Activated CD4-positive, alpha-beta T cell treated with anti-CD3 and anti-CD28 coated beads for 36 hours (primary cell): ENCODE results near the gene PRSS12. TPM values are rescaled to one million over a fixed set of nuclear protein-coding genes. Genes with fewer than 3 reads are reported as not detected.
A peak's percentile ranks its signal among the peaks of the same experiment; 100 is the strongest.
"Not testable (repeated sequence)": the region's sequence is repeated elsewhere in the genome, so short reads cannot be mapped to it uniquely, and the experiment has no call there.

Experiments used
- ATAC-seq: fragments of 200-7000 bp; cut with Tn5 transposase; one replicate; pipeline ENCODE4 v1.10.0; 2021; ENCODE audit warnings: mild to moderate bottlenecking, moderate library complexity
- CTCF ChIA-PET: fragments of 350-600 bp; sonication (Branson Sonifier 250); formaldehyde crosslinking; loops from one replicate; lab custom pipeline; 2021; ENCODE audit warnings: antibody characterized with exemption; lab: Charles Lee
- POLR2A ChIA-PET: fragments of 350-600 bp; sonication (Branson Sonifier 250); formaldehyde crosslinking; loops from one replicate; lab custom pipeline; 2021; ENCODE audit warnings: antibody characterized with exemption, inconsistent platforms; lab: Charles Lee
- DNase-seq: peaks from one replicate; pipeline ENCODE4 v3.0.0-alpha.2; 2020
- H3K27ac Mint-ChIP-seq: one replicate; pipeline ENCODE4 v1.8.0; 2021; ENCODE audit warnings: mixed read lengths
- H3K27me3 Mint-ChIP-seq: one replicate; pipeline ENCODE4 v1.8.0; 2021; ENCODE audit warnings: mixed read lengths
- H3K36me3 Mint-ChIP-seq: one replicate; pipeline ENCODE4 v1.8.0; 2021; ENCODE audit warnings: low read depth, mixed read lengths
- H3K4me1 Mint-ChIP-seq: one replicate; pipeline ENCODE4 v1.8.0; 2021; ENCODE audit warnings: mixed read lengths
- H3K4me3 Mint-ChIP-seq: one replicate; pipeline ENCODE4 v1.8.0; 2021; ENCODE audit warnings: mild to moderate bottlenecking, moderate library complexity, mixed read lengths
- H3K9me3 Mint-ChIP-seq: one replicate; pipeline ENCODE4 v1.8.0; 2021; ENCODE audit warnings: low read depth, mixed read lengths
- intact Hi-C, 2 experiments: fragments of 100-400 bp; cut with DNase I in 1 of 2; cut with micrococcal nuclease in 1 of 2; formaldehyde crosslinking; loops; one replicate each; pipeline versions ENCODE4 v1.14.2 to v1.15.1; 2022 to 2024; cut with DNase I, micrococcal nuclease
- total RNA-seq, 2 experiments: library from RNA; stranded (reverse); gene quantifications; one replicate each; pipeline ENCODE4 v1.2.3, GENCODE V29; 2021

The PRSS12 gene
- not detected for total RNA-seq

GRCh38 chr4:118352843-118353533 is at the start of gene PRSS12:
TSS of gene PRSS12 (minus strand) at chr4:118353003. CDS start at chr4:118352720, 283 bp downstream.
- ATAC-seq (peak; percentile 94), DNase-seq (peak; percentile 82)
- no peaks in the 10 kb centered on the region for H3K36me3 Mint-ChIP-seq
- H3K27me3 Mint-ChIP-seq: peaks cover 60% of the 10 kb centered on the region
- CTCF ChIA-PET: interaction anchor here (0.6 to 2.5 kb wide), 15 partner anchors 9 to 1341 kb away, joined by 3 to 8 read pairs (median 4); no protein-coding TSS in a partner anchor
- peak within 1 kb of the TSS; percentile 62 for H3K4me3 Mint-ChIP-seq
- POLR2A ChIA-PET: interaction anchor here (0.7 kb wide), 1 partner anchor 767 kb away, joined by 3 read pairs; no protein-coding TSS in a partner anchor
- peaks cover 12% of the 10 kb centered on the region for H3K4me1 Mint-ChIP-seq
- H3K27ac Mint-ChIP-seq: no peak within 1 kb of the TSS
- intact Hi-C loops: loop anchor here (1.0 to 2.0 kb wide), 2 partner anchors 74 kb away; no protein-coding TSS in a partner anchor
- no peaks in the 10 kb centered on the region for H3K9me3 Mint-ChIP-seq

GRCh38 chr4:118400356-118400755 is 47.6 kb upstream of the PRSS12 start:
- POLR2A ChIA-PET: no interaction called here
- H3K4me3 Mint-ChIP-seq: no peak overlapping the region
- DNase-seq (no peak), ATAC-seq (no peak)
- no peak overlapping the region for H3K27ac Mint-ChIP-seq
- peaks cover 17% of the 10 kb centered on the region for H3K27me3 Mint-ChIP-seq
- intact Hi-C loops: no loop called here
- no peaks in the 10 kb centered on the region for H3K9me3 Mint-ChIP-seq
- CTCF ChIA-PET: no interaction called here
- H3K36me3 Mint-ChIP-seq: no peaks in the 10 kb centered on the region
- H3K4me1 Mint-ChIP-seq: no peaks in the 10 kb centered on the region

- ATAC-seq: not testable (repeated sequence)
Measured at GRCh38 chr4:118399883-118400282, 47.1 kb upstream of the PRSS12 start.

GRCh38 chr4:118398226-118399090 is 45.7 kb upstream of the PRSS12 start:
- no peak overlapping the region for H3K4me3 Mint-ChIP-seq
- intact Hi-C loops: no loop called here

More at GRCh38 chr4:118399883-118400282, 47.1 kb upstream of the PRSS12 start:
- H3K27me3 Mint-ChIP-seq: peaks cover 13% of the 10 kb centered on the region
- DNase-seq, H3K27ac Mint-ChIP-seq, CTCF ChIA-PET, H3K4me3 Mint-ChIP-seq, POLR2A ChIA-PET, H3K36me3 Mint-ChIP-seq, H3K4me1 Mint-ChIP-seq, intact Hi-C loops, H3K9me3 Mint-ChIP-seq: not testable (repeated sequence)

GRCh38 chr4:118397623-118397979 is 44.8 kb upstream of the PRSS12 start:
- no peak overlapping the region for H3K27ac Mint-ChIP-seq
- H3K4me3 Mint-ChIP-seq: no peak overlapping the region
- ChIA-PET CTCF (no interaction called here), POLR2A (interaction anchor here (0.6 kb wide), 1 partner anchor 26 kb away, joined by 4 read pairs; no protein-coding TSS in a partner anchor)
- H3K27me3 Mint-ChIP-seq: peaks cover 9% of the 10 kb centered on the region
- intact Hi-C loops: no loop called here
- no peaks in the 10 kb centered on the region for H3K9me3 Mint-ChIP-seq
- DNase-seq (no peak), ATAC-seq (no peak)
- no peaks in the 10 kb centered on the region for H3K4me1 Mint-ChIP-seq
- no peaks in the 10 kb centered on the region for H3K36me3 Mint-ChIP-seq

More at GRCh38 chr4:118398226-118399090, 45.7 kb upstream of the PRSS12 start:
- Mint-ChIP-seq H3K4me1 (no peaks in the 10 kb centered on the region), H3K9me3 (no peaks in the 10 kb centered on the region), H3K27me3 (peaks cover 9% of the 10 kb centered on the region), H3K27ac (no peak overlapping the region), H3K36me3 (no peaks in the 10 kb centered on the region)
- ChIA-PET POLR2A (interaction anchor here (0.6 kb wide), 1 partner anchor 26 kb away, joined by 4 read pairs; no protein-coding TSS in a partner anchor), CTCF (no interaction called here)
- peak; percentile 44 for ATAC-seq
- DNase-seq: peak; percentile 9

GRCh38 chr4:118396881-118397622 is 44.2 kb upstream of the PRSS12 start:
- intact Hi-C loops: no loop called here
- DNase-seq (no peak), ATAC-seq (no peak)
- ChIA-PET CTCF (interaction anchor here (0.5 to 1.0 kb wide), 2 partner anchors 25 to 71 kb away, joined by 3 read pairs; no protein-coding TSS in a partner anchor), POLR2A (interaction anchor here (0.6 kb wide), 1 partner anchor 25 kb away, joined by 4 read pairs; no protein-coding TSS in a partner anchor)
- no peak overlapping the region for H3K4me3 Mint-ChIP-seq
- no peak overlapping the region for H3K27ac Mint-ChIP-seq
- no peaks in the 10 kb centered on the region for H3K4me1 Mint-ChIP-seq
- H3K9me3 Mint-ChIP-seq: no peaks in the 10 kb centered on the region
- no peaks in the 10 kb centered on the region for H3K36me3 Mint-ChIP-seq
- peaks cover 7% of the 10 kb centered on the region for H3K27me3 Mint-ChIP-seq

GRCh38 chr4:118395057-118395644 is 42.3 kb upstream of the PRSS12 start:
- no peaks in the 10 kb centered on the region for H3K4me1 Mint-ChIP-seq
- no peaks in the 10 kb centered on the region for H3K36me3 Mint-ChIP-seq
- H3K27ac Mint-ChIP-seq: no peak overlapping the region
- H3K4me3 Mint-ChIP-seq: no peak overlapping the region
- DNase-seq: no peak
- ATAC-seq: no peak
- CTCF ChIA-PET: interaction anchor here (0.9 kb wide), 1 partner anchor 29 kb away, joined by 3 read pairs; no protein-coding TSS in a partner anchor
- POLR2A ChIA-PET: no interaction called here
- H3K27me3 Mint-ChIP-seq: peaks cover 2% of the 10 kb centered on the region
- intact Hi-C loops: loop anchor here in 1 of 2 experiments (1.0 kb wide), 1 partner anchor 9 kb away; no protein-coding TSS in a partner anchor
- H3K9me3 Mint-ChIP-seq: no peaks in the 10 kb centered on the region

GRCh38 chr4:118392509-118392908 is 39.7 kb upstream of the PRSS12 start:
- H3K9me3 Mint-ChIP-seq, ATAC-seq, H3K4me1 Mint-ChIP-seq, intact Hi-C loops, DNase-seq, H3K36me3 Mint-ChIP-seq, H3K4me3 Mint-ChIP-seq, H3K27ac Mint-ChIP-seq, H3K27me3 Mint-ChIP-seq, POLR2A ChIA-PET: not testable (repeated sequence)
- CTCF ChIA-PET: interaction anchor here (1.4 kb wide), 1 partner anchor 39 kb away, joined by 4 read pairs; the partner anchor contains the start of gene PRSS12

GRCh38 chr4:118390121-118390520 is 37.3 kb upstream of the PRSS12 start:
- ATAC-seq: no peak
- Mint-ChIP-seq H3K36me3 (no peaks in the 10 kb centered on the region), H3K27ac (no peak overlapping the region), H3K4me3 (no peak overlapping the region), H3K27me3 (peaks cover 5% of the 10 kb centered on the region), H3K9me3 (peaks cover 8% of the 10 kb centered on the region), H3K4me1 (no peaks in the 10 kb centered on the region)
- no peak for DNase-seq
- CTCF ChIA-PET: no interaction called here
- POLR2A ChIA-PET: no interaction called here
- intact Hi-C loops: no loop called here

GRCh38 chr4:118389721-118390120 is 36.9 kb upstream of the PRSS12 start:
- intact Hi-C loops: no loop called here
- ATAC-seq (no peak), DNase-seq (no peak)
- peaks cover 8% of the 10 kb centered on the region for H3K9me3 Mint-ChIP-seq
- H3K4me3 Mint-ChIP-seq: no peak overlapping the region
- ChIA-PET CTCF (no interaction called here), POLR2A (no interaction called here)
- no peaks in the 10 kb centered on the region for H3K36me3 Mint-ChIP-seq
- H3K4me1 Mint-ChIP-seq: no peaks in the 10 kb centered on the region
- no peak overlapping the region for H3K27ac Mint-ChIP-seq
- H3K27me3 Mint-ChIP-seq: peaks cover 8% of the 10 kb centered on the region
